Spinal cord (tissue), 10 donors: ENCODE measurements around the gene SYNPR. TPM values are rescaled to one million over a fixed set of nuclear protein-coding genes. Genes with fewer than 3 reads are reported as not detected.

ENCODE experiments used
- DNase-seq, 6 donors: peaks; one replicate each; pipeline versions ENCODE4 v3.0.0 to v3.0.0-alpha.2; 2013 to 2015; ENCODE audit warnings: low spot score in 6 of 6, low read depth in 4 of 6
- H3K27ac ChIP-seq: one replicate; pipeline ENCODE4 v1.5.1; 2013; ENCODE audit warnings: low read depth, low read length, control low read depth
- H3K27me3 ChIP-seq: one replicate; pipeline ENCODE4 v1.6.1; 2013; ENCODE audit warnings: low read length; ENCODE audit not compliant: control insufficient read depth, insufficient read depth
- H3K36me3 ChIP-seq: one replicate; pipeline ENCODE4 v1.6.1; 2013; ENCODE audit warnings: low read length; ENCODE audit not compliant: control insufficient read depth, insufficient read depth
- H3K4me1 ChIP-seq: one replicate; pipeline ENCODE4 v1.6.1; 2013; ENCODE audit warnings: low read length; ENCODE audit not compliant: control insufficient read depth, insufficient read depth
- H3K4me3 ChIP-seq: one replicate; pipeline ENCODE4 v1.5.1; 2013; ENCODE audit warnings: low read depth, low read length, control low read depth
- H3K9me3 ChIP-seq: one replicate; pipeline ENCODE4 v1.6.1; 2013; ENCODE audit warnings: low read length; ENCODE audit not compliant: control insufficient read depth, insufficient read depth
- WGBS: methylation state at CpG from one replicate; pipeline ENCODE4 v1.1.5; 2013; ENCODE audit warnings: missing lambda C conversion rate; ENCODE audit not compliant: insufficient coverage; 5-methylcytosine and 5-hydroxymethylcytosine counted together
- polyA plus RNA-seq, 2 donors: library from polyadenylated mRNA; unstranded; fragments of 120-200 nt; gene quantifications; one replicate each; pipeline ENCODE4 v1.2.1, GENCODE V29; 2013; ENCODE audit not compliant: insufficient read length in 2 of 2
- total RNA-seq, 2 donors: library from RNA; depleted of rRNA in 1 of 2; stranded (reverse); fragments of 120-200 nt in 1 of 2; fragments of >200 nt in 1 of 2; gene quantifications; one replicate each; pipeline versions ENCODE4 v1.2.3 to v1.2.4, GENCODE V29; 2013 to 2014
- donor health status: healthy.

The SYNPR gene
- total and polyA plus RNA-seq, 4 donors = 9.9 to 83.5 (median 63.8) TPM

DNA sequence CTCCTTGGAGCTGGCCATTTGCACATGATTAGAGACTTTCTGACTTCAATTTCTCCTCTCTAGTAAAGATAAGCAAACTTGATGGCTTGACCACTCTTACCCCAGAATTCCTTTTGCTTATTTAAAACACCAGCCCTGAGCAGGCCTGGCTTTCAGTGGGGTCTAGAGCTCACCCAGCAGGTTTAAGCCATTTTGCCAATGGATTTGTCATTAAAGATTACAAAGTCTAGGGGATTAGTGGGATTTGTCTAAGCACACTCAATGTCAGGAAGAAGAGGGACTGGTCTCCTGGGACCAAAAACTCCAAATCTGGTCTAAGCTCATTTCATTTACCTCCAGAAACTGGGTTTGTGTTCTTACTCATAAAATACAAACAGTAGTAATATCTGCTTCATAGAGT lies 317.1 kb downstream of the SYNPR start:
- H3K27ac ChIP-seq = no peak overlapping the region
- H3K9me3 ChIP-seq = no peaks in the 10 kb centered on the region
- DNase-seq = no peak
- H3K4me3 ChIP-seq = no peak overlapping the region
- H3K36me3 ChIP-seq = no peaks in the 10 kb centered on the region
- no peaks in the 10 kb centered on the region for H3K27me3 ChIP-seq
- no peaks in the 10 kb centered on the region for H3K4me1 ChIP-seq

DNA sequence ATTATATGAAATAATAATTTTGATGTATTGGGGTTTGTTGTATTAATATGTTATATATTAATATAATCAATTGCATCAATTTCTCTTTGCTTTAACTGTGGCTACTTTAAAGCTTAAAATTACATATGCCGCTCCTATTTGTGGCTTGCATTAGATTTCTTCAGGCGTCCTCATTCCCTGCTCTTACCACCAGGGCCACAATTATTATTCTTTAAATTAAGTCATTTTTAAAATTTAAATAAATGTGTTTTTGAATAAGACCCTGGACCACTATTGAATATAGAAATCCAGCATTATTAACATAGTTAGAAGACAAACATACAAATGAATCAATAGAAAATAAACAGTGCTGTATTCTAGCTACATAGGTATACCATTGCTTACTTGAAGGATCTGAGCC lies 318.9 kb downstream of the SYNPR start:
- H3K9me3 ChIP-seq = no peaks in the 10 kb centered on the region
- DNase-seq = no peak
- no CpG with 5 or more reads among the region's 2 CpGs for WGBS
- H3K4me3 ChIP-seq = no peak overlapping the region
- no peak overlapping the region for H3K27ac ChIP-seq
- H3K4me1 ChIP-seq = no peaks in the 10 kb centered on the region
- no peaks in the 10 kb centered on the region for H3K27me3 ChIP-seq
- H3K36me3 ChIP-seq = no peaks in the 10 kb centered on the region

DNA sequence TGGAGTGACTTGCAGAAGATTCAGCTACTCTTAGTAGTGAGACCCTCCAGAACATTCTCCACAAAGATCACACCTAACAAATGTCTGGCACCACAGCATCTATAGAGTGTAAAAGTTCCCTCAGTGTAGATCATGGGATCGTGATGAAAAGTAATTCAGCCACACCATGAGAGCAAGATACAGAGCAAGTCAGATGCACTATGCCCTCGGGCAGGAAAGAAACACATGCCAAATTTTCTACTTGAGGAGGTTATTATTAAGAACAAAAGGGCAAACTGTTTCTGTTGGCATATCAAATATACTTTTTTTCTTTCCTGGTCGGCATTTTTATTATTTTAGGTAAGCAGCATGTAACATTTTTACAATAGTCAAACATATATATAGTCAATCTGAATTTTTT lies 329.6 kb downstream of the SYNPR start:
- DNase-seq = no peak
- Histone ChIP-seq H3K9me3 (no peaks in the 10 kb centered on the region), H3K27ac (no peak overlapping the region), H3K36me3 (no peaks in the 10 kb centered on the region), H3K4me1 (no peaks in the 10 kb centered on the region), H3K27me3 (no peaks in the 10 kb centered on the region), H3K4me3 (no peak overlapping the region)
- WGBS = no CpG with 5 or more reads among the region's 3 CpGs

DNA sequence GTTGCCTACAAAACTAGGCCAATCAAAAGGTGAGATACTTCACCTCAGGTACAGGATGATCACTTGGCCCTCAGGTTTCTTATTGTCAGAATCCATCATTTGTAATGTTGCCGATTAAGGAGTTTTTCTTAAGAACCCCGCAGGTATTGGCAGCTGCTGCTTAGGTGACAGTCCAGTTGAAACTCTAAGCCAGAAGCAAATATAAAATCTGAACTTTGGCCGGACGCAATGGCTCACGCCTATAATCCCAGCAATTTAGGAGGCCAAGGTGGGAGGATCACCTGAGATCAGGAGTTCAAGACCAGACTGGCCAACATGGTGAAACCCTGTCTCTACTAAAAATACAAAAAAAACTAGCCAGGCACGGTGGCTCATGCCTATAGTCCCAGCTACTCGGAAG lies 331.3 kb downstream of the SYNPR start:
- Histone ChIP-seq H3K4me1 (no peaks in the 10 kb centered on the region), H3K27me3 (no peaks in the 10 kb centered on the region), H3K36me3 (no peaks in the 10 kb centered on the region), H3K9me3 (no peaks in the 10 kb centered on the region), H3K27ac (no peak overlapping the region), H3K4me3 (no peak overlapping the region)
- DNase-seq = no peak
- WGBS = 91% methylated on average over 7 of the region's 7 CpGs

DNA sequence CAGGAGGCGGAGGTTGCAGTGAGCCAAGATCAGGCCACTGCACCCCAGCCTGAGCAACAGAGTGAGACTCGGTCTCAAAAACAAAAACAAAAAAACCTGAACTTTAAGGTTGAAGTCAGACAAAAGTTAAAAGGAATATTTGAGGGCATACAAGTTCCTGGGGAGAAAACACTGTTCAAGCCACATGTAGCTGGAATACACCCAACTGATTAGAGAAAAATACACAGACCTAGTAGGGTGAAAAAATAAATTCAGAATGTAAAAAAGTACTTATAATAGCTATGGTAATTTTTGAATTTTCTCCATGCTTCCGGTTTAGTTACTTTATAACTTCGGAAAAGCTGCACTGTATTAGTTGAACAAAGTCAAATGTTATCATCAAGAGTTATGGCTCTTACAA lies 331.7 kb downstream of the SYNPR start:
- WGBS = 94% methylated on average over 2 of the region's 4 CpGs
- Histone ChIP-seq H3K4me1 (no peaks in the 10 kb centered on the region), H3K27me3 (no peaks in the 10 kb centered on the region), H3K36me3 (no peaks in the 10 kb centered on the region), H3K27ac (no peak overlapping the region), H3K4me3 (no peak overlapping the region), H3K9me3 (no peaks in the 10 kb centered on the region)
- DNase-seq = no peak

DNA sequence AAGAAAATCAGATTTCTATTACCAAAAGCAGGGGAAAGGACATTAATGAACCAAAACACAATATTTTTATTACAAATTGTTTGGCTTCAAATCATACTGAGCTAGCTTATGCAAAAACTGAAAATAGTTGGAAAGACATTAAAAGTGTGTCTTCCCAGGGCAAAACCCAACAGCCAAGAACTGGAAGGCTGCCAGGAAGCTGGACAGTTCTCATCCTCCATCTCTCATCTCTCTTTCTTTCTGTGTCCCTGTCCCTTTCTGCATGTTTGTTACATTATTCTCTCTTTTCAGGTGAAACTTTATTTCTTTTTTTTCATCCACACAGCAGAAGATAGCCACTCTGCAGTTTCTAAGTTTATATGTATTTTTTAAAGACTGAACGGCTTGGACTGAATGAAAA lies 333.3 kb downstream of the SYNPR start:
- no CpG with 5 or more reads among the region's 1 CpG for WGBS
- no peaks in the 10 kb centered on the region for H3K36me3 ChIP-seq
- no peak for DNase-seq
- no peaks in the 10 kb centered on the region for H3K27me3 ChIP-seq
- no peaks in the 10 kb centered on the region for H3K4me1 ChIP-seq
- H3K9me3 ChIP-seq = no peaks in the 10 kb centered on the region
- no peak overlapping the region for H3K4me3 ChIP-seq
- H3K27ac ChIP-seq = no peak overlapping the region

DNA sequence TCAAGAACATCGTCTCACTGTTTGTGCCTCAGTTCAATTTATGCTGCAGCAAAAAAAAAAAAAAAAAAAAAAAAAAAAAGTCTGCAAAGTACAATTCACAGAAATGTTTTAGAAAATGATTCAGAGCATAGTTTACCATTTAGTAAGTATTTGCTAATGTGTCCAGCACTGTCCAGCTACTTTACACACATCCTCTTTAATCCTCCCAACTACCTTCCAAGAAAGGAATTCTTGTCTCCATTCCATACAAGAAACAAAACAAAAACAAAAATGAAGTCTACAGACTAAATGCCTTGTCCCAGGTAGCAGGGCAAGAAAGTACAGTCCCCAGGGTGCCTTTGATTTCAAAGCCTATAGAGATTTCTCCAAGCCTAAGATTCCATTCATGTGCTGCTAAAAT lies 335.5 kb downstream of the SYNPR start:
- no peaks in the 10 kb centered on the region for H3K36me3 ChIP-seq
- H3K4me1 ChIP-seq = no peaks in the 10 kb centered on the region
- WGBS = no CpG with 5 or more reads among the region's 1 CpG
- H3K9me3 ChIP-seq = no peaks in the 10 kb centered on the region
- no peak overlapping the region for H3K27ac ChIP-seq
- H3K27me3 ChIP-seq = no peaks in the 10 kb centered on the region
- no peak for DNase-seq
- H3K4me3 ChIP-seq = no peak overlapping the region

DNA sequence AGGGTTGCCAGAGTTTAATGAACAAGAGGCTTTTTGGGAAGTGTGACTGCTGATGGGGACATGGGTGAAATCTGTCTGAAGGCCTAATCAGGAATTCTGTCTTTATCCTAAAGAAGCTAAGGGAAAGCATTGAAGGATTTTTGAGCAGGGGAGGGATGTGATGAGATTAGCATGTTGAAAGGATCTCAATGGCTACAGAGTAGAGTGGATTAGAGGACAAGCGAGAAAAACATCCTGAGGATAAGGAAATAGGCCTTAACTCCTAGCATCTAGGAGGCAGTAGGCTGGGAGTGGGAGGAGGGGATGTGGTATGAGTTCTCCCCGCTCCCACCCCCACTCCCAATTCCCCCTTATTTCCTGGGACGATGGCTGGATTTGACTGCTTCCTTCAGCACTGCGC lies 339.3 kb downstream of the SYNPR start:
- H3K9me3 ChIP-seq = no peaks in the 10 kb centered on the region
- H3K4me3 ChIP-seq = no peak overlapping the region
- no peaks in the 10 kb centered on the region for H3K4me1 ChIP-seq
- DNase-seq = no peak
- no peaks in the 10 kb centered on the region for H3K36me3 ChIP-seq
- H3K27ac ChIP-seq = no peak overlapping the region
- H3K27me3 ChIP-seq = no peaks in the 10 kb centered on the region
- 71% methylated on average over 2 of the region's 4 CpGs for WGBS

DNA sequence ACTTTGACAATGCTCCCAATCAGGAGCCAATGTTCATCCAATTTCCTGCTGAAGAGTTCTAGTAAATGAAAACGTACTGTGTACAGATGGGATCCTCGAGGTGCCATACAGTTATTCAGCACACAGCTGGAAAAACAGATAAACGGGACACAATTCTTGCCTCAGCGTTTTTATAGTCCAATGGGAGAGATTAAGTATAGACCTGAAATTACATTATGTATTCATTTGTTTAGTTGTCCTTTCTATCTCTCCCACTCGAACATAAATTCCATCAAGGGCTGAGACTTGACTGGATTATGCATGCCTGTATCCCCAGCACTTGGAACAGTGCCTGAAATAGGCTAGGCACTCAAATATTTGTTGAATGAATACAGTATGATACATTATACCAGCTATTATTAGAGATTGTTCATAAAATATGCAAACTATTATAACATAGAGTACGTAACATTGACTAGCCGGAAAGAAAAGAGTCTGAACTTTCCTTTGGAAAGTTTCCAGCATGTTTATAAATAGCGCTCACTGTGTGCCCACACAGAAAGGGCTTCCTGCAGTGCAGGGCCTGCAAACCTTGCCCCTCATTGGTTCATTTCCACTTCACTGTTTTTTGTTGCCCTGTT lies 346.9 kb downstream of the SYNPR start:
- Histone ChIP-seq H3K27me3 (no peaks in the 10 kb centered on the region), H3K9me3 (no peaks in the 10 kb centered on the region), H3K27ac (no peak overlapping the region), H3K4me3 (no peak overlapping the region), H3K36me3 (no peaks in the 10 kb centered on the region), H3K4me1 (peaks cover 4% of the 10 kb centered on the region)
- WGBS = 22% methylated on average over 5 of the region's 8 CpGs
- DNase-seq = peak in 5 of 6 donors; percentile 32 to 95 (median 48)

DNA sequence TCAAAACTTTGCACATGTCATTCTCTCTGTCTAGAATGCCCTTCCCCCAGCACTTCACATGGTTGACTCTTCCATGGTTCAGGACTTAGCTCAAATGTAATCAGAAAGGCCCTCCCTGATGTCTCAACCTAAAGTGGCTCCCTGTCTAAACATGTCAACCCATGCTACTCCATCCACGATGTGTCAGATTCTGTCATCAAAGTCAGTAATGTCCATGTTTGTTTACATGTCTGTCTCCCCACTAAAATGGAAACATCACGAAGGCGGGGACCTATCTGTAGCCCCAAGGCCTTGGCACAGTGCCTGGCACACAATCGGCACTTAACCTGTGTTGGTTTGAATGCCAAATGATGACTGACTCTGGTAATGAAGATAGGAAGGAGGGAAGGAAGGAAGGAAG lies 353.6 kb downstream of the SYNPR start:
- 92% methylated on average over 2 of the region's 4 CpGs for WGBS
- no peaks in the 10 kb centered on the region for H3K36me3 ChIP-seq
- H3K27me3 ChIP-seq = no peaks in the 10 kb centered on the region
- no peak overlapping the region for H3K4me3 ChIP-seq
- H3K9me3 ChIP-seq = peaks cover 1% of the 10 kb centered on the region
- H3K27ac ChIP-seq = no peak overlapping the region
- no peak for DNase-seq
- H3K4me1 ChIP-seq = no peaks in the 10 kb centered on the region
